GM23248 (cell line): ENCODE measurements around the gene WDR70.

Source experiments
- EZH2 ChIP-seq: fragments of 200-600 bp; sonication (generic); IDR thresholded peaks from 2 replicates; pipeline ENCODE4 v1.6.1; 2018; ENCODE audit warnings: antibody characterized with exemption, mild to moderate bottlenecking; ENCODE audit not compliant: insufficient read depth, poor library complexity, severe bottlenecking
- EZH2phosphoT487 ChIP-seq: fragments of 200-600 bp; sonication (generic); IDR thresholded peaks from 2 replicates; pipeline ENCODE4 v1.6.1; 2018; ENCODE audit warnings: antibody characterized with exemption, moderate library complexity, mild to moderate bottlenecking, low read depth; ENCODE audit not compliant: insufficient read depth

- TF ChIP-seq EZH2phosphoT487 (no peak), EZH2 (no peak)
These were observed 190.3 kb downstream of the WDR70 start for GRCh38 chr5:37569466-37569865.
